ENCODE measurements around the gene STOML1. TPM values are rescaled to one million over a fixed set of nuclear protein-coding genes. Genes with fewer than 3 reads are reported as not detected.

STOML1 gene
- total RNA-seq, 3 donors from 2014 or later: 11.5 to 13.4 (median 12.4) TPM

DNA sequence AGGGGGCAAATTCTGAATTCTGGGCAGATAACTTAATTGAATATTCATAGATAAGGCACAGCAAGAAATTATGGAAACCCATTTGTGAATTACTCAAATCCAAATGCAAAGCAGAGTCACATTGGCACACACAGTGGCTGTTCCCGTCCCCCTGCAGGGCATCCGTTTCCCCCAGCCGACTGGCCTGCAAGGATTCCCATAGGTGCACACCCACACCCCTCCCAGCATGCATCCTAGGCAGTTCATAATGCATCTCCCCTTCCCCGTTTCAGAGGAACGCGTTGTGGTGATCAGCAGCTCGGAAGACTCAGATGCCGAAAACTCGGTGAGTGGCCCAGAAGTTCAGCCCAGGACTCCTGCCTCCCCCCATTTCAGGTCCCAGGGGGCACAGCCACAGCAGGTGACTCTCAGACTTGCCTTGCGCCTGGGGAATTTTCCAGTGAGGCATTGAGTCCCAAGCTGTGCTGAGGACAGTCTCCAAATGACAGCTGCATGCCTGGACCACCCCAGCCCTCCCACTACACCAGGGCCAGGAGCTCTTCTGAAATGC lies 42.2 kb upstream of the STOML1 start:
- intact Hi-C loops (cut with DNase I, micrococcal nuclease): loop anchor here in 1 of 2 donors (10.0 kb wide), 1 partner anchor 49 kb away; no protein-coding TSS in a partner anchor
- no peaks in the 10 kb centered on the region for H3K4me1 ChIP-seq (ENCODE audit: low read depth)
- peaks cover 3% of the 10 kb centered on the region for H3K36me3 ChIP-seq (ENCODE audit: low read depth)
- no peak for DNase-seq
- ATAC-seq: no peak
- no peak for TF ChIP-seq CTCF (IDR thresholded peaks at IDR 0.05)
- H3K9me3 ChIP-seq: no peaks in the 10 kb centered on the region
- H3K4me3 ChIP-seq: no peak overlapping the region

GRCh38 chr15:74032606-74033561 lies 40.8 kb upstream of the STOML1 start:
- Histone ChIP-seq H3K36me3 (ENCODE audit: low read depth) (peaks cover 3% of the 10 kb centered on the region), H3K4me3 (no peak overlapping the region), H3K4me1 (ENCODE audit: low read depth) (no peaks in the 10 kb centered on the region), H3K9me3 (no peaks in the 10 kb centered on the region)
- ATAC-seq: no peak
- no peak for TF ChIP-seq CTCF (IDR thresholded peaks at IDR 0.05)
- intact Hi-C loops (cut with DNase I, micrococcal nuclease): loop anchor here in 1 of 2 donors (10.0 kb wide), 1 partner anchor 48 kb away; no protein-coding TSS in a partner anchor
- DNase-seq: no peak

DNA sequence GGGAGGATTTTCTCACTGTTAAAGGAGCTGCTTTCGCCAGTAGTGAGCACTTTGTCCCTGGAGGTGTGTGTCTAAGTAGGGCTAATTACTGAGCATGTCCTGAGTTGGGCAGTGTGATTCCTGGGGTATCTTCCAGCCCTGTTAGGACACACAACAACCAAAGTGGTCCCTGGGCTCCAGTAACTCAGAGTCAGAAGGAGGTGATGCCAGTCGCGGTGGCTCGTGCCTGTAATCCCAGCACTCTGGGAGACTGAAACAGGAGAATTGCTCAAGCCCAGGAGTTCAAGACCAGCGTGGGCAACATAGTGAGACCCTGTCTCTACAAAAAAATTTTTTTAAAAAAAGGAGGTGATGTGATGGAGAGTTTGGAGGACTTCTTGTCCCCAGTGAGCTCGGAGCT lies 40.0 kb upstream of the STOML1 start:
- ATAC-seq (no peak), DNase-seq (no peak)
- Histone ChIP-seq H3K36me3 (ENCODE audit: low read depth) (peaks cover 3% of the 10 kb centered on the region), H3K4me1 (ENCODE audit: low read depth) (no peaks in the 10 kb centered on the region), H3K4me3 (no peak overlapping the region), H3K9me3 (no peaks in the 10 kb centered on the region)
- intact Hi-C loops (cut with DNase I, micrococcal nuclease): loop anchor here in 1 of 2 donors (10.0 kb wide), 1 partner anchor 47 kb away; no protein-coding TSS in a partner anchor
- no peak for TF ChIP-seq CTCF (IDR thresholded peaks at IDR 0.05)

- Histone ChIP-seq H3K36me3 (ENCODE audit: low read depth) (no peaks in the 10 kb centered on the region), H3K9me3 (no peaks in the 10 kb centered on the region), H3K4me3 (no peak overlapping the region), H3K4me1 (ENCODE audit: low read depth) (no peaks in the 10 kb centered on the region)
- intact Hi-C loops (cut with DNase I, micrococcal nuclease): no loop called here
- ATAC-seq: no peak
- no peak for DNase-seq
- TF ChIP-seq CTCF (IDR thresholded peaks at IDR 0.05): no peak
These were observed 36.6 kb upstream of the STOML1 start for GRCh38 chr15:74028646-74029045.

- Histone ChIP-seq H3K36me3 (ENCODE audit: low read depth) (no peaks in the 10 kb centered on the region), H3K4me1 (ENCODE audit: low read depth) (no peaks in the 10 kb centered on the region)
These were observed 35.6 kb upstream of the STOML1 start for GRCh38 chr15:74027688-74028087.

More at GRCh38 chr15:74027688-74028087, 35.6 kb upstream of the STOML1 start:
- intact Hi-C loops (cut with DNase I, micrococcal nuclease): no loop called here
- H3K9me3 ChIP-seq: no peaks in the 10 kb centered on the region
- no peak for DNase-seq
- TF ChIP-seq CTCF (IDR thresholded peaks at IDR 0.05): no peak
- H3K4me3 ChIP-seq: no peak overlapping the region
- no peak for ATAC-seq
